ENCODE results near the gene ETFA.

Gene ETFA

DNA sequence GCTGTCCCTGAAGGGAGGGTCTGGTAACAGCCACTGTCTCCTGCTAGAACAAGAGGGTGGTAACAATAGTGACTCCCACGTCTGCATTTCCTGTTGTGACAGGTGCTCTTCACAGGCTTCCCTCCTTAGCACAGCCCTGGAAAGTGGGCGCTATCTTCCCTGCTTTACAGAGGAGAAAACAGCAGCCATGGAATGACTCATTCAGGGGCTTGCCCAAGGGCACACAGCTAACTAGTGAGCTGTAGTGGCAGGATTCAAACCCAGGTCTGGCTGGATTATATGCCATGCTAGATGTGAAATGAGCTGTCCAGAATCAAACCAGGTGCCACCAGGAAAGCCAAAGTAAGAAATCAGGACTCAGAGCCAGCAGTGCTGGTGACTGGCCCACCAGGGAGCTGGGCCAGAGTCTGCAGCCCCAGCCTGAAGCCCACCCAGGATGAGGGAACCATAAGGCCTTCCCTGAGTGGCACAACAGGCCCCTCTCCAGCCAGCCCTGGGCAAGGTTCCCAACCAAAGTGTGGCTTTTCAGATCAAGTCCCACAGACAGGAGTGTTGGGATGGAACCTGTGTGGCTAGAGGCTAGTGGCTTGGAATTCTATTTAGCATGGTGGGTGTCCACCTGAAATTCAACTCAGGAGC lies 102.4 kb downstream of the ETFA start:
- Histone ChIP-seq H3K9me3 (no peaks in the 10 kb centered on the region), H3K4me3 (ENCODE audit: low read depth, low read length) (no peak overlapping the region), H3K4me1 (peaks cover 4% of the 10 kb centered on the region; the same call in 1 of the 2 replicates), H3K36me3 (peaks cover 27% of the 10 kb centered on the region), H3K27me3 (no peaks in the 10 kb centered on the region)
- TF ChIP-seq, protein P1, sequence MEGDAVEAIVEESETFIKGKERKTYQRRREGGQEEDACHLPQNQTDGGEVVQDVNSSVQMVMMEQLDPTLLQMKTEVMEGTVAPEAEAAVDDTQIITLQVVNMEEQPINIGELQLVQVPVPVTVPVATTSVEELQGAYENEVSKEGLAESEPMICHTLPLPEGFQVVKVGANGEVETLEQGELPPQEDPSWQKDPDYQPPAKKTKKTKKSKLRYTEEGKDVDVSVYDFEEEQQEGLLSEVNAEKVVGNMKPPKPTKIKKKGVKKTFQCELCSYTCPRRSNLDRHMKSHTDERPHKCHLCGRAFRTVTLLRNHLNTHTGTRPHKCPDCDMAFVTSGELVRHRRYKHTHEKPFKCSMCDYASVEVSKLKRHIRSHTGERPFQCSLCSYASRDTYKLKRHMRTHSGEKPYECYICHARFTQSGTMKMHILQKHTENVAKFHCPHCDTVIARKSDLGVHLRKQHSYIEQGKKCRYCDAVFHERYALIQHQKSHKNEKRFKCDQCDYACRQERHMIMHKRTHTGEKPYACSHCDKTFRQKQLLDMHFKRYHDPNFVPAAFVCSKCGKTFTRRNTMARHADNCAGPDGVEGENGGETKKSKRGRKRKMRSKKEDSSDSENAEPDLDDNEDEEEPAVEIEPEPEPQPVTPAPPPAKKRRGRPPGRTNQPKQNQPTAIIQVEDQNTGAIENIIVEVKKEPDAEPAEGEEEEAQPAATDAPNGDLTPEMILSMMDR (IDR thresholded peaks at IDR 0.05; ENCODE audit: low read depth, low read length): no peak
- peak; percentile 25 for DNase-seq

DNA sequence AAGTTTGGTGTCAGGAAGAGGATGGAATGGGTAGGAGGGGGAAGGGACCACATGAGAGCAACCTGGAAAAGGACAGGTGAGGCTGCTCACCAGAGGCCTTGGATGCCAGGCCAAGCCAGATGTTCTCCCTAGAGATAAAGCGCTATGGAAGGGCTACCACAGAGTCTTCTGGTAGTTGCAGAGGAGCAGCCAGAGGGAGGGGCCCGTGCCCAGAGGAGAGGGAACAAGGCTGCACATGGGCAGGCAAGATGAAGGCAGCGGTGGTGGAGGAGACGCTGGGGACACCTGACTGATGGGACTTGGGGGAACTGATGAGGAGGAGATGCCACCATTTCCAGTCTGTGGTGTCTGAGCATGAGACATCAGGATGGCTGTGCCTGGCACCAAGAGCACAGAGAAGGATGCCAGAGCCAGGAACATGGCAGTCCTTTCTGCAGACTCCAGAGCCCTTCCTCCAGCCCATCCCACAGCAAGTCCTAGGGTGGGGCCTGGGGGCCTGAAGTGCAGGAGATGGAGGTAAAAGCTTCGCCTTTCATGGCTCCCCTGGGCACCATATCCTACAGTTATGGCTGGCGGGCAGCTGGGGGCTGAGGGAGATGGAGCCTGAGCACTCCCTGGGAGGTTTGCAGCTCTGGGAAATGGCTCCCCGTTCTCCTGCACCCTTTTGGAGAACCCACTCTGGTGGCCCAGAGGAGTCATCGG lies 103.0 kb downstream of the ETFA start:
- DNase-seq: no peak
- H3K4me3 ChIP-seq (ENCODE audit: low read depth, low read length): no peak overlapping the region
- peaks cover 20% of the 10 kb centered on the region for H3K36me3 ChIP-seq
- no peaks in the 10 kb centered on the region for H3K27me3 ChIP-seq
- no peaks in the 10 kb centered on the region for H3K9me3 ChIP-seq
- TF ChIP-seq, protein P1 (IDR thresholded peaks at IDR 0.05; ENCODE audit: low read depth, low read length): no peak
- peaks cover 4% of the 10 kb centered on the region; the same call in 1 of the 2 replicates for H3K4me1 ChIP-seq

DNA sequence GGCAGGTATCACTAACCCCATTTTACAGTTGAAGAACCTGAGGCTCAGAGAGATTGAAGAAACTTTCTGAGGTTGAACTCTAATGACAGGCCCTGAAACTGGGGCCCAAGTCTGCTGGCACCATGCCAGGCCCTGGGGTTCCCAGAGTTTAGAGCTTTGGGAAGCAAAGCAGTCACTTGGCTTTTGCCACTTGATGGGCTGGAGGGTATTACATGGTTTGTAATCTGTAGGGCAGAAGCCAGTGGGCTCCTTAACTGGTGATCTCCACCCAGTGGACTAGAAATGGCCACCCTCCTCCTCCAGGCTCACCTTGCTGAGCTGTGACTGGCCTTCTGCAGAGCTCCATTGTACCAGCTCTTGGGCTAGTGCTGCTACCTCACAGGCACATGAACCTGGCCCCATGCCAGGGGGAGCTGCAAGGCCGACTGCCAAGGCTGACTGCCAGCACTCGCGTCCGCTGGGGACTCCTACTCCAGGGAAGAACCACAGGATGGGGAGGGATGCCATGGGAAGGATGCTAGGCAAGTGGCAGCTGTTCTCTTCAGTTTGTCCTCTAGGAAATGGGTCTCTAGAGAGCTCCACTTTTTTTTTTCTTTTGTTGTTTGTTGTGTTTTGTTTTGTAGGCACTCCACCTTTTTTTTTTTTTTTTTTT lies 104.8 kb downstream of the ETFA start:
- H3K27me3 ChIP-seq: no peaks in the 10 kb centered on the region
- H3K36me3 ChIP-seq: peaks cover 16% of the 10 kb centered on the region
- no peak overlapping the region for H3K4me3 ChIP-seq (ENCODE audit: low read depth, low read length)
- H3K9me3 ChIP-seq: no peaks in the 10 kb centered on the region
- peaks cover 4% of the 10 kb centered on the region; the same call in 1 of the 2 replicates for H3K4me1 ChIP-seq
- TF ChIP-seq, protein P1 (IDR thresholded peaks at IDR 0.05; ENCODE audit: low read depth, low read length): no peak
- peak; percentile 98 for DNase-seq

DNA sequence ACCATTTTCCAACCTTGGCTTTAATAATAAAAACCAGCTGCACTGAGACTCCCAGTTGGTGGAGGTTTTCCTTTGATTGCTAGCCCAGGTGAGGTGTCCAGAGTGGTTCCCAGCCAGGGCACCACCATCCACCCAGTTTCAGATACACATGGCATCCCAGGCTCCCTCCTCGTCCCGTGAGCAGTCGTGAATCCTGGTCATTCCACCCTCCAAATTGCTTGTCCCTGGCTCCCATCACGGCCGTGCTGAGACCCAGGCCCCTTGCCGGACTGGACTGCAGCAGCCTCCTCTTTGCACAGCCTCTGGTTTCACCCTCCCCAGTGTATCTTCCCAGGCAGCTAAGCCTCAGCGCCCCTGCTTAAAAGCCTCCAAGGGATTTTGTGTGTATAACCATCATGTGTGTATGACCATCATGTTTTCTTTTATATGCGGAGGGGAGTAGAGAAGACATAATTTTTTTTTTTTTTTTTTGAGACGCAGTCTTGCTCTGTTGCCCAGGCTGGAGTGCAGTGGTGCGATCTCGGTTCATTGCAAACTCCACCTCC lies 106.3 kb downstream of the ETFA start:
- H3K4me1 ChIP-seq: peaks cover 4% of the 10 kb centered on the region; the same call in 1 of the 2 replicates
- H3K36me3 ChIP-seq: peaks cover 10% of the 10 kb centered on the region
- H3K4me3 ChIP-seq (ENCODE audit: low read depth, low read length): no peak overlapping the region
- TF ChIP-seq, protein P1 (IDR thresholded peaks at IDR 0.05; ENCODE audit: low read depth, low read length): no peak
- no peak for DNase-seq
- no peaks in the 10 kb centered on the region for H3K27me3 ChIP-seq
- no peaks in the 10 kb centered on the region for H3K9me3 ChIP-seq

DNA sequence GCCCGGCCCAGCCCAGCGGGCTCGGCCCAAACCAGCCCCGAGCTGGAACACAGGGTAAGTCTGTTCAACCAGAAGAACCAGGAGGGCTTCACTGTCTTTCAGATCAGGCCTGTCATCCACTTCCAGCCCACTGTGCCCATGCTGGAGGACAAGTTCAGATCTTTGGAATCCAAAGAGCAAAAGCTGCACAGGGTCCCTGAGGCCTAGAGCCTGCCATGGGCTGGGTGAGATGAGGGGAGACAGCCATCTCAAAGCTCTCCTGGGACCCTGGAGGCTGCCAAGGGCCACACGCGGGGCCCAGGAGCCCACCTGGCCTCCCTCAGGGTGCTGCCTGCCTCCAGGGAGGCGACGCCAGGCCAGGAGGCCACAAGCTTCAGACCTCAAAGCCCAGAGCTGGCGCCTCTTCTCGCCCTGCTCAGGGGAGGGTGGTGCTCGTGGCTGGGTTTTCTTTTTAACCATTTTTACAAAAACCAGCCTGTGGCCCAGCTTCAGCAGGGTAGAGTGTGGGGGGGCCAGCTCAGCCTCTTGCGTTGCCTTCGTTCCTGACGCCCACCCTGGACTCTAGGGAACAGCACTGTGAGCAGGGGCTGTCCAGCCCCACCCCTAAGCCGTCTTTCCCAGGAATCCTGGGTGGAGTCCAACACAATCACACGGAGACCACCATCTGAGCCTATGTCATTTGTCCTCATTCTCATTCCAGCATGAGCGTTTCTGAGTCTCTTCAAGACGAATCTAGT lies 107.0 kb downstream of the ETFA start:
- Histone ChIP-seq H3K27me3 (no peaks in the 10 kb centered on the region), H3K9me3 (no peaks in the 10 kb centered on the region), H3K4me3 (ENCODE audit: low read depth, low read length) (no peak overlapping the region), H3K36me3 (peaks cover 10% of the 10 kb centered on the region), H3K4me1 (peaks cover 4% of the 10 kb centered on the region; the same call in 1 of the 2 replicates)
- TF ChIP-seq, protein P1 (IDR thresholded peaks at IDR 0.05; ENCODE audit: low read depth, low read length): no peak
- DNase-seq: no peak

All from BE2C (cell line).